ENCODE results near the gene NANOS2. TPM values are rescaled to one million over a fixed set of nuclear protein-coding genes. Genes with fewer than 3 reads are reported as not detected.
A peak's percentile ranks its signal among the peaks of the same experiment; 100 is the strongest.
"Not testable (repeated sequence)": the region's sequence is repeated elsewhere in the genome, so short reads cannot be mapped to it uniquely, and the experiment has no call there.

The NANOS2 gene
- total RNA-seq, 1 donor from 2014 or later, result not detected

DNA sequence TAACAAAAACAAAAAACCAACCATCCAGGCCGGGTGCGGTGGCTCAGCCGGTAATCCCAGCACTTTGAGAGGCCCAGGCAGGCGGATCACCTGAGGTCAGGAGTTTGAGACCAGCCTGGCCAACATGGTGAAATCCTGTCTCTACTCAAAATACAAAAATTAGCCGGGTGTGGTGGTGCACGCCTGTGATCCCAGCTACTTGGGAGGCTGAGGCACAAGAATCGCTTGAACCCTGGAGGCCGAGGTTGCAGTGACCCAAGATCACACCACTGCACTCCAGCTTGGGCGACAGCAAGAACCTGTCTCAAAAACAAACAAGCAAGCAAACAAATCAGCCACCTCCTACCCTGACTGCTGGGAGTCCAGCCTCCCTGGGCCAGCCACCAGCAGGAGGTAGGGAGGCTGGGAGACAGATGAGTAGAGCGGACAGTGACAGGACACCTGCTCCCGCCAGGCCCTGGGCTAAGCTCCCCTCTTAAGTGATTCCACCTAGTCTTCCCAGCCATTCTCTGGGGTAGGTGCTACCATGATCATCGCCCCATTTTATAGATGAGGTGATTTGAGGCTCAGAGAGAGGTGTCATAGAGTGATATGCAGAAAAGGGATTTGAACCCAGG is 18.5 kb downstream of the NANOS2 start:
- not testable (repeated sequence) for DNase-seq (ENCODE audit: low read depth)

DNA sequence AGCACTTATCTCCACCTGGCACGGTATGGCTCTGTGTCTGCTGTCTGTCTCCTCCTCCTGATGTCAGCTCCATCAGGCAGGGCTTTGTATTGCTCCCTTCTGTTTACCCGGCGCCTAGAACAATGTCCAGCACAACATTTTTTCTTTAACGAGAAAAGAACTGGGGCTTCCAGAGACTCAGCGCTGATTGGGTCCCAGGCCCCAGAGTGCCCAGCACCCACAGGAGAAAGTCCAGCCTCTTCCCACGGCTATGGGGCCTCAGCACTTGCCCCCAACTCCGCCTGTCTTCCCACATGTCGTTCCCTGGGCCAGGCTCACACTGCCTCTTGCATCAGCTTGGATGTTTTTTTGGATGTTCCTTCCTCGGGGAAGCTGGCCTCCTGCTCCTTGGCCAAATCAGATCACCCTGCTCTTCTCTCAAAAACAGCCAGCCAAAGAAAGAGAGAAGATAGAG is 19.0 kb downstream of the NANOS2 start:
- no peak for DNase-seq (ENCODE audit: low read depth)

DNA sequence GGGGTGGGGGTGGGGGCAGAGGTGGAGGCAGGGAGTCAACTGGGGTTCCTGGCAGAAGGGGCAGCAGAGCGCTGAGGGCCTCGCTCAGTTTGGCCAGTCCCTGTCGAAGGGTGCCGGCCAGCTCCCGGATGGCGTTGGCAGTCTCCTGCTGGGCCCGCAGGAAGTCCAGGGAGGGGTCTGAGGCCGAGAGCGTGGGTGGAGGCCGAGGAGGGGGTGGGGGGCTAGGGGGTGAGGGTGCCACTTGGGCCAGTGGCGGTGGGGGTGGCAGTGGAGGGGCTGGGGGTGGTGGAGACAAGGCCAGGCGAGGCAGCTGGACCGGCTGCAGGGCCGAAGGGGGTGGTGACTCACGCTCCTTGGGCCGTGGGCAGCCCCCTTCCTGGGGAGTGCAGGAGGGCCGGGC is 23.7 kb downstream of the NANOS2 start:
- no peak for DNase-seq (ENCODE audit: low read depth)

DNA sequence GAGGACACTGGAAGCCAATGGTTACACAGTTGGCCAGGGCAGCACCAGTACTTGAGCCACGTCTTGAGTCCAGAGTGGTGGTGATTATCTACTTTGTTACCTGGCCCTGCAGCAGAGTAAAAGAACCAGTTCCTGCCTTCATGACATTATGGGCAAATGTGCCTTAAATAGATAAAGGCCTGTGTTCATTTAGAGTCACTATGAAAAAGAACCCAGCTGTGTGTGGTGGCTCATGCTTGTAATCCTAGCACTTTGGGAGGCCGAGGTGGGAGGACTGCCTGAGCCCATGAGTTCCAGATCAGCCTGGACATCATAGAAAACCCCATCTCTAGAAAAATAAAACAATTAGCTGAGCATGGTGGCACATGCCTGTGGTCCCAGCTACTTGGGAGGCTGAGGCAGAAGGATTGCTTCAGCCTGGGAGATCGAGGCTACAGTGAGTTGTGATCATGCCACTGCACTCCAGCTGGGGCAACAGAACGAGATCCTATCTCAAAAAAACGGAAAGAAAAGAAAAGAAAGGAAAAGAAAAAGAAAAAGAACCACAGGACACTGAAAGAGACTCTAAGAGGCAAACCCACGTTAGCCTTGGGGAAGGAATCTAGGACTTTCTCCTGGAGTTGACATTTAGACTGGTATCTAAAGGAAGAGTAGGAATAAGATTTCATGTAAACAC is 25.2 kb downstream of the NANOS2 start:
- DNase-seq (ENCODE audit: low read depth), result no peak

DNA sequence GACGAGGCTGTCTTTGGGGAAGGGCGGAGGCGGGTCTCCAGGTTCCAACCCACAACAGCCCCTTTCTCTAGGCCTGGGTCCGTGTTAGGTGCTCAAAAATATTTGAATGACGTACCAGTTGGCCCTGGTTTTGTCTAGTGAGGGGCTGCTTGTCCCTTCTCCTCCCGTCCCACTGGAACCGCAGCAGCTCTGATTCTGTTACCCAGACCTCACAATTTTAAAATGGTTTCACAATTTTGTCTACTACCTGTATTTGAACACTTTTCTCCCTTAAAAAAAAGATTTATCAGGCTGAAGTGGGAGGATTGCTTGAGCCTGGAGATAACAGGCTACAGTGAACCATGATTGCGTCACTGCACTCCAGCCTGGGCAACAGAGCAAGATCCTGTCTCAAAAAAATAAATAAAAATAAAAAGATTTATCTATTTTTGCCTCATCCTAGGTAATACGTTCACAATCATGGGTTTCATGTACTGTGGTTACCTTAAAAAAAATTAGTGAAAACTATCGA is 27.3 kb downstream of the NANOS2 start:
- no peak for DNase-seq (ENCODE audit: low read depth)

DNA sequence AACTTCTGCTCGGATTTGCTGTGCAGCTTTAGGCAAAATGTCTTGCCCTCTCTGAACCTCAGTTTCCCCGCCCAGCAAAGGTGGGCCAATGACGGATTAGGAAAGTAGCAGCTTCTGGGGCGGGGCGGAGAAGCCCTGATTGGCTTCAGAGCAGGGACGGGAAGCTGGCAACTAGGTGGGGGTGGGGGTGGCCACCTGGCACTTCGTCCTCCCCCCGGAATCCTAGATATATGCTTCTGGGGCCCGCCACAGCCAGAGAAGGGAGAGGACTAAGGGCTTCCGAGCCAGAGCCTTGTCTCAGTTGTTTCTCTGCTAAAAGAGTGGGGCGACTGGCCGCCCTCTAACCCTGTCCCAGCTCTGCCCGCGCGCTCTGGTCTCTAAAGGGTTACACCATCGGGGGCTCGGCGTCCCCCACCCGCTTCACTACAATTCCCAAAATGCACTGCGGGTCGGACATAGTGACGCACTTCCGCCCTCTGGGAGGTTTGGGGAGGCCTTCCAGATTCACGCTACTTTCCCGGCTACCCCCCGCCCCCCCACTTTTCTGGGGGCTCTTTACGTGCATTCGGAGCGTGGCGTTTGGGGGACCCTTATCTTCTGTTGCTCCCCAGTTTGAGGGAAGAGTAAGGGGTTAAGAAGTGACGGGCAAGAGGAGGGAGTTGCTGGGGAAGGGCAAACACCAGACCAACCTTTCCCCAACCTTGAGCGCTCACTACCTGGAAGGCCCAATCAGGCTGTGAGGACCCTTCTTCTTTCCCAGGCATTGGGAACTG is 28.0 kb downstream of the NANOS2 start:
- peak; percentile 97 for DNase-seq (ENCODE audit: low read depth)

DNA sequence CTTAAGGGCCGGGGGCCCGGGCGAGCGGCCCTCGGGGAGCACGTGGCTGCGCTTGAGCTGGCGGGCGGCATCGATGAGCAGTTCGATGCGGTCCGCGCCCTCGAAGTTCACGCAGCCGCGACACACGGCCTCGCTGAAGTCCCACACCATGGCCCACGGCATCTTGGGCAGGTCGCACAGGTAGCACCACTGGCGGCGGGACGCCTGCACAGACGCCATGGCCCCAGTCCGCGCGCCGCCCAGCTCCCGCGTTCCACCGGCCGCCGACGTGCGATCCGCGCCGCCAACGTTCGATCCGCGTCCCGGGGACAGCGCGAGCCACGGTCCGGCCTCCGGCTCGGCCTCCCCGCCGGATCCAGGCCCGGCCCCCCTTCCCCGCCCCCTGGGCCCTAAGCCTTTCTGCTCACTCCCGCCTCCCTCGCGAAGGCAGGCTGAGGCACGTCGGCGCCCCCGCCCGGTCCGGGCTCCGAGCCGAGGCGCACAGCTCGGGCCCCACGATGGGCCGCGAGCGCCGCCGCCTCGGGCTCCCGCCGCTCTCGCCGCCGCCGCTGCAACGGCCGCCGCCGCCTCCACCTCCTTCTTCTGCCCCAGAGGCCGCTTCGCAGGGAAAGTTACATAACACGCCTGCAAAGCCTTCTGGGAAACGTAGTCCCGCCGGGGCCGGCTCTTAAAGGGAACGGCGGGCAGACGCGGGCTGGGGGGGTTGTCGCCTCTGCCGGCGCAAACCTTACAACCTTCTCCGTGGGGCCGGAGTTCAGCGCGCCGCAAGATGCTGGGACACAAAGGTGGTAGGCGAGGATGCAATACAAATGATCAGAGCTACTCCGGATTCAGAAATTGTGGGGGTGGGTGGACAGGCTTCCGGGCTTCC is 28.8 kb downstream of the NANOS2 start, which contains the start of gene IRF2BP1:
IRF2BP1 (minus strand) TSS at position 586 of the 871 bp plus-strand sequence; CDS start at position 219, 367 bp downstream.
- peak; percentile 95 for DNase-seq (ENCODE audit: low read depth)

DNA sequence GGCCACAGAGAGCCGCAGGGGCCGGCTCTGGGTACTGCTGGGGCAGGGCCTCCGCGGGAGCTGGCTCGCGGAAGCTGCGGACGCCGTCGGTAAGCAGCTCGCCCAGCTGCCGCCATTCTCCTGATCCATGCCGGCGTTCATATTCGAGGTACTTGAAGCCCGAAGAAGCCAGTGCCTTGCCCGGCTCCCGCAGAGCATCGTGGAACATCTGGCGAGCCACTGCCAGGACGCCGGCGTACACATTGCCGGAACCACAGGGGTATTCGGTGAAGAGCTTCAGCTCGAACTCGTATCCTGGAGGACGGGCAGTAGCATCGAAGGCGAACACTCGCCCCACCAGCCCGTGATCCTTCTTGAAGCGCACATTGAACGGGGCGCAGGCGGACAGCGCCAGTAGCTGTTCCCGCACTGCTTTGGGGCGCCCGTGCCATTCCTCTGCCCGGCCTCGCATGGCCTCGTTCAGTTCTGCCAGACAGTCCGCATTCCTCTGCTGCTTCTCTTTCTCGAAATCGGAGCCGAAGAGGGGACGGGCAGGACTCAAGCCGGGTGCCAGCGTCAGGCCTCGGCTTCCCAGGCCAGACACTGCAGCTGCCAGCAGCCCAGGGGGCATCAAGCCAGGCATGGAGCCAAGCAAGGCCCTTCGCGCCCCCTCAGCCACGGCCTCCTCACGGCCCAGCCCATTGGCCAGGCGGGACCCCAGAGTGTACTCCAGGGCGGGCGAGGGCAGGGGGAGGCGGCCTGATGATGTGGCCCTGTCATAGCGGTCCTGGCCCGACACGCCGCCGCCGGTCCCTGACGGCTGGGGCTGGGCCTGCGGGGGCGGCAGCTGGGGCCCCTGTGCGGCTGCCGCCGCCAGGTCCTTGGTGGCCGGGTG is 29.7 kb downstream of the NANOS2 start:
- peak; percentile 5 for DNase-seq (ENCODE audit: low read depth)

DNA sequence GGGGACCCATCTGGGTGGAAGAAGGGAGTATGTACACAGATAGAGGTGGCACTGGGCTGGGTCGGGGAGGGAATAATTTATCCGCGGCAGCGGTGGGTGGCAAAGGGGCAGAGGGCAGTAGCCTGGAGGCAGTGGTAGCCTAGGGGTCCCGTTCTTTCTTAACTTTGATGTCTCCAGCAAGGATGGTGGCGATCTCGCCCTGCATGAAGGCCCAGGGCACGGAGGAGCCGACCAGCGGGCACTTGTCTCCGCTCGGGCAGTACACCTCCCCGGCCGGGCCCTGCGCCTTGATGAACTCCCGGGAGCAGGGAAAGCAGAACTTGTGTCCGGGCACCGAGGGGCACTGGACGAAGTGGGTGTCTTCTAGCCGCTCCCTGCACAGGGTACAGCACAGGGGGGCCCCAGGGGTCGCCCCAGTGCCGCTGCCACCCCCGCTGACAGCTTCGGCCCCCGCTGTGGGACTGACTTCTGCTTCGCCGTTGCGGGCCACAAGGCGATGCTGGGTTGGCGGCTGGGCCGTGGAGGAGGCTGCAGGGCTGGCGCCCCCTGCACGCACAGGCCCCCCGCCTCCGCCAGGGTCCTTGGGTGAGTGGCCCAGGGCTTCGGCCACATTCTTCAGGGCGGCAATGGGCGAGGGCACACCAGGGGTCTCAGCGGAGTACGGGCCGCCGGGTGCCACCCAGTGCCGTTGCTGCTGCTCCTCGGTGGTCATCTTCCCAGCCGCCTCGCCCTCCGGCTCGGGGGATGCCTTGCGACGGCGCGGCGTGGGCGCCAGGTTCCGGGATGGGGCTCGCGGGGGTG is 30.5 kb downstream of the NANOS2 start:
- DNase-seq (ENCODE audit: low read depth), result no peak

DNA sequence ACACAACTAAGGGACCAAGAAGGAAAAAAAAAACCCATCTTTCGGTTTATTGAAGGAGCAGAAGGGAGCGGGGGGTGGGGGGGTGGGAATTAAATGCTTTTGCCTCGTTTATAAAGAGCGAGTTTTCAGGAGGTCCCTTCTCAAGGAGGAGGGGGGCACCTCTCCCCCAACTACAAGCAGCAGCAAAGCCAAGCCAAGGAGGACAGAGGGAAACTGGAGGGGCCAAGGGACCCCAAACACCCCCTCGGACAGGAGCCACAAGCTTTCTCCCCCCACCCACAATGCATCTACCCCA is 31.0 kb downstream of the NANOS2 start:
- no peak for DNase-seq (ENCODE audit: low read depth)

DNA sequence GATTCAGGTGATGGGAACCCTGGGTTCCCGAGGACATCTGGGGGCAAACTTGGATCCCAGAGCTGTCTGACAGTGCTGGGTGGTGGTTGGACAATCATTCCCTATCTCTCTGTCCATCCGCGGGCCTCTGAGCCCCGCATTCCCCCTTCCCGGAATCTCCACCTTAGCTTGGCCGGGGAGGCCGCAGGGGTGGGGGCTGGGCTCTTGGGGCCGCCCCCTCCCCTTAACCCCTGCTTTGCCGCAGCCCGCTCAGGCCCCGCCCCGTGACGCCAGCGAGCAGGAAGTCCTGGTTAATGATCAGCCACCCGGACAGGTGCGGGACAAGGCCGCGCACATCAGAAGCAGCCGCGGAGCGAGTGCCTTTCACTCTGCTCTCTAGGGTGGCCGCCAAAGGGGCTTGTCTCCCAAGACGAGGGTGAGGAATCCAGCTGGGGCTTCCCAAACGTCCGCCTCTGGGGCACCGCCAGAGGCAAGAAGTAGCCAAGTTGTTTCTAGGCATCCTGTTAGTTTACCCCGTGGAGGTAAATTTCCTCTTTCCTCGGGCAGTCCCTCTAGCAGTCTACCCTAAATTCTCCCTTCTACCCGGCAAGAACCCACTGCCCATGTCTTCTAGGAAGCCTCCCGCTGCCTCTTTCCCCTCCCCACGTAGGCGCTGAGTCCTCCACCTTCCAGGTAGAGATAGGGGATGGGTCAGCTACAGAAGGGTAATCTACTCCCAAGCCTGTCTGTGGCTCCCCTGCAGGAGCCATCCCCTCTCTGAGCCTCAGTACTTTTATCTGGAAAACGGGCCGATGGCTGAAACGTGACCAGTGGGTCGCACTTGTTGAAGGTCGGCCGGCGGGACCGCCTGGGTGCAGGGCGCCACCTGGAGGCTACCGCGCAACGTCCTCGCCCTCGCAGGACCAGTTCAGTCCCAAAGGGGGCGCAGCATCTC is 31.7 kb downstream of the NANOS2 start:
- peak; percentile 49 for DNase-seq (ENCODE audit: low read depth)

DNA sequence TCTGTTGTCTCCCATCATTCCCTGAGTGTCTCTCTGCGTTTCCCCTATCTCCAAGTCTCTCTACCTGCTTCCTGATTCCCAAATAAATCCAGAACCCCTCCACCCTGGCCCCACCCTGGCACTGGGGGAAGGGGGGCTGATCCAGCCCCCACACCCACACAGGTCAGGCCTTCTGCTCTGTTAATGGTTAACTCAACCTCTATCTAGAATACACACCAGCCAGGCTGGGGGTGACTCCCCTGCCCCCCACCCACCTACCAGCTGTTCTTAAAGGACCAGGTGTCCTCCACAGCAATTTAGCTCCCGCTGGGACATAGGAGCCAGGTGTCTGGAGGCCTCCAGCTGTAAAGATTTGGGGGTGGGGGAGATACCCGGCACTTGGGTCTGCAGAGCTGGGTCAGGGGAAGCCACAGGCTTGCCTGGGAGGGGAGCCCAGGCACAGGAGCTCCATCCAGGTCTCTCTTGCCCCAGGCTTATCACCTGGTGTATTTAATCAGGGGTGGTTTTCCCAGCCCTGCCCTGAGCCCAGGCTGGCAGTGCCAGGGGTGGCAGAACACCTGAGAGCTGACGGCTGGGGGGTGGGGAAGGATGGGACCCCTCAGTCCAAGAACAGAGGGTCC is 32.6 kb downstream of the NANOS2 start:
- no peak for DNase-seq (ENCODE audit: low read depth)

DNA sequence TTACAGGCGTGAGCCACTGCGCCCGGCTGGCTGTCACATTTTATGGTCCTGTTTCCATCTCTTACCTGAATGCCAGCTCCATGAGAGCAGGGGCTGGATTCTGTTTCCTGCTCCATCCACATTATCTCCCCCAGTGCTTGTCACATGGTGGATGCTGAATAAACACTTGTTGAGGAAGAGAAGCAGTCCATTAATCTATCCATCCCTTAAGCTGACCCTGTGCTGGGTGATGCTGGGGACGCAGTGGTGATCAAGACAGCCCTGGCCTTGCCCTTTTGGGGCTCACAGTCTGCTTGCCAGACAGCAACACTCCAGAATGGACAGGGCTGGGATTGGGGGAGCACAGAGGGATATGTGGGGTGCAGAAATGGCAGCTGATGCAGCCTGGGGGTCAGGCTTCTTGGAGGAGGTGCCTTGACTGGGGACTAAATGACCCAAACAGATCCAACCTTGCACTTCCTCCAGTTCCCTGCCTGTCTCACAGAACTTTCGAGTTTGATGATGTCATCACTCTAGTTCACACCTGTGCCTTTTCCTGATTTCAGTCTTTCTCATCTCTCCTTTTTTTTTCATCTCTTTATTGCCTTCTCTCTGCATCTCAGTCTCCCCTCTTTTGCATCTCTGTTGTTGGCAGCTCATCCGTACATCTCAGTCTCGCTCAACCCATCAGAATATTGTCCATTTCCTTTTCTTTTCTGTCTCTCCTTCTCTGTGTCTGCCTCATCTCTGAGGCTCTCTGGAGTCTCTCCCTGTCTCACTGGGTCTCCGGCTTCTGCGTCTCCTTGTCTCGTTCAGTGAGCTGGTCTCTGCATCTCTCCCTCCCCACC is 33.3 kb downstream of the NANOS2 start:
- DNase-seq (ENCODE audit: low read depth), result no peak

DNA sequence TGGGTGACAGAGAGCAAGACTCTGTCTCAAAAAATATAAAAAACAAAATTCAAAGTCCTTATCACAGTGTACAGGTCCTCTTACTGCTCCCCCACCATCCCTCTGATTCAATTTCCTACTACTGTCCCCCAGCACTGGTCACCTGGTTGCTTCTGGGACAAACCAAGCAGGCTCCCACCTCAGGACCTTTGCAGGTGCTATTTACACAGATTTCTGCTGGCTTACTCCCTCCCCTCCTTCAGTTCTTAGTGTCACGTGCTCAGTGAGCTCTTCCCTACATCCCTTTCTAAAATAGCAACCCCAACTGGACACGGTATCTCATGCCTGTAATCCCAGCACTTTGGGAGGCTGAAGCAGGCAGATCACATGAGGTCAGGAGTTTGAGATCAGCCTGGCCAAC is 34.6 kb downstream of the NANOS2 start:
- no peak for DNase-seq (ENCODE audit: low read depth)

DNA sequence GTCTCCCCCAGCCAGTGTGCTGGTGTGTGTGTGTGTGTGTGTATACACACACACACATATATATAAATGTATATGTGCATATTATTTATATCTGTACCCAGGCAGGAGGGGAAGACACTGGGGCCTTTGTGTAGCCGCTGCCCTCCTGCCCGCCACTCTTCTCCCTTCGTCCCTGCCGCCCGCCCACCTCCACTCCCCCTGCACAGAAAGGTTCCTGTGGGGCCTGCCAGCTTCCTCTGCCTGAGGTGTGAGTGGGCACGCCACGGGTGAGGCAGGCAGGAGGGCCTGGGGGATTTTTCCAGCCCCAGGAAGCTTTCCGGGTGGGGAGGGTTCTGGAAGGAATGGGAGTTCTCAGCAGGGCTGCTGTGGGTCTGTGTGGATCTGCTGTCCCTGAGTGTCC is 35.5 kb downstream of the NANOS2 start:
- no peak for DNase-seq (ENCODE audit: low read depth)

DNA sequence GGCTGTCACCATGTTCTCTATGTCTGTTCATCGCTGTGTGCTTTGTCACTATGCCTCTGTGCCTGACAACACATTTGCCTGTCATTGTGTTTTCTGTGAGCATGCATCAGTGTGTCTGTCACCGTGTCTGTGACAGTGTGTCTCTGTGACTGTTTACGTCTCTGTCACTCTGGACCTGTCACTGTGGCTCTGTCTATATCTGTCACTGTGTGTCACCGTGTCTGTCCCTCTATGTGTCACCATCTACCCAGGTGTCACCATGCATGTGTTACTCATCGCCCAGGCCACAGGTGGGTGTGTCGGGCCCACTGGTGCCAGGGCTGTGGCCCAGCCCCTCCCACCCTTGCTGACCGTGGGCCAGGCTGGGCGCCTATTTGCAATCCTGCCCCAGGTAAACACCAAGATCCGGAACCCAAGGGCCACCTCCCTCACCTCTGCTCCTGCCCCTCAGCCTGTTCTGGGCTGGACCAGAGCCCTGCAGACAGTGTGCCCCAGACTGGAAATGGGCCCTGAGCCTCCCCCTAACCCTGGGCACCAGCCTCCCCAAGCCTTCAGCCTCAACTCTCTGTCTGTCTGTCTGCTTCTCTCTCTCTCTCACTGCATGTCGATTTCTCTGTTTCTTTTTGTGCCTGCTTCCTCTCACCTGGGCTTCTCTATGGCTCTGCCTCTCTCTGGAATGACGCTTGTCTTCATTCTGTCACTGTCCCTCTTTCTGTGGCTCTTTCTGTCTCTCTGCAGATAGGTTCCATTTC is 36.4 kb downstream of the NANOS2 start:
- peak; percentile 28 for DNase-seq (ENCODE audit: low read depth)

All from myocyte (in vitro differentiated cells).